Dedifferentiated amniotic fluid mesenchymal stem cell (primary cell): ENCODE data around the gene ADAMTS18.

Experiments
- DNase-seq: peaks from one replicate; pipeline ENCODE4 v3.0.0-alpha.2; 2016; ENCODE audit errors: extremely low spot score

The ADAMTS18 gene

GRCh38 chr16:77396461-77396860 is 38.4 kb downstream of the ADAMTS18 start:
- no peak for DNase-seq

- no peak for DNase-seq
These were observed 40.1 kb downstream of the ADAMTS18 start for GRCh38 chr16:77394699-77395098.

GRCh38 chr16:77393955-77394354 is 40.9 kb downstream of the ADAMTS18 start:
- DNase-seq, result no peak

- no peak for DNase-seq
These were observed 47.0 kb downstream of the ADAMTS18 start for GRCh38 chr16:77387815-77388209.

- no peak for DNase-seq
These were observed 47.7 kb downstream of the ADAMTS18 start for GRCh38 chr16:77386831-77387814.

- no peak for DNase-seq
These were observed 49.4 kb downstream of the ADAMTS18 start for GRCh38 chr16:77385481-77385880.

GRCh38 chr16:77383606-77384187 is 51.1 kb downstream of the ADAMTS18 start:
- DNase-seq, result no peak

- DNase-seq, result no peak
These were observed 58.5 kb downstream of the ADAMTS18 start for GRCh38 chr16:77376358-77376757.

GRCh38 chr16:77375396-77375795 is 59.4 kb downstream of the ADAMTS18 start:
- DNase-seq, result no peak

GRCh38 chr16:77374384-77374783 is 60.5 kb downstream of the ADAMTS18 start:
- DNase-seq, result no peak

- no peak for DNase-seq
These were observed 61.1 kb downstream of the ADAMTS18 start for GRCh38 chr16:77373726-77374125.

- DNase-seq, result no peak
These were observed 70.1 kb downstream of the ADAMTS18 start for GRCh38 chr16:77364770-77365169.

GRCh38 chr16:77359065-77359502 is 75.8 kb downstream of the ADAMTS18 start:
- no peak for DNase-seq

- no peak for DNase-seq
These were observed 81.1 kb downstream of the ADAMTS18 start for GRCh38 chr16:77353587-77354263.

- no peak for DNase-seq
These were observed 90.5 kb downstream of the ADAMTS18 start for GRCh38 chr16:77344341-77344740.

- no peak for DNase-seq
These were observed 98.2 kb downstream of the ADAMTS18 start for GRCh38 chr16:77336637-77337036.

- no peak for DNase-seq
These were observed 99.1 kb downstream of the ADAMTS18 start for GRCh38 chr16:77335652-77336234.

GRCh38 chr16:77332792-77333191 is 102.0 kb downstream of the ADAMTS18 start:
- DNase-seq, result no peak

- no peak for DNase-seq
These were observed 102.8 kb downstream of the ADAMTS18 start for GRCh38 chr16:77331802-77332586.

GRCh38 chr16:77331043-77331442 is 103.8 kb downstream of the ADAMTS18 start:
- DNase-seq, result no peak

GRCh38 chr16:77330332-77331042 is 104.3 kb downstream of the ADAMTS18 start:
- DNase-seq, result no peak
